SH-SY5Y (cell line): ENCODE results near the gene CAV2.

Experiments
- GATA2 ChIP-seq: IDR thresholded peaks from 2 replicates; pipeline ENCODE4 v1.6.1; 2011; ENCODE audit warnings: mild to moderate bottlenecking, low read depth, low read length
- GATA3 ChIP-seq: IDR thresholded peaks from 2 replicates; pipeline ENCODE4 v1.6.1; 2011; ENCODE audit warnings: low read depth, mild to moderate bottlenecking, low read length, moderate library complexity

- no peak for TF ChIP-seq GATA2
- TF ChIP-seq GATA3 = no peak
These were observed 35.9 kb downstream of the CAV2 start for GRCh38 chr7:116535416-116535815.
